CD4-positive, alpha-beta memory T cell (primary cell): Measurements from ENCODE around the gene CD248. TPM values are rescaled to one million over a fixed set of nuclear protein-coding genes. Genes with fewer than 3 reads are reported as not detected.

Experiments used
- CTCF ChIA-PET: fragments of 350-600 bp; sonication (Branson Sonifier 250); formaldehyde crosslinking; loops from one replicate; lab custom pipeline; 2021; ENCODE audit warnings: inconsistent platforms; ENCODE audit not compliant: partially characterized antibody; lab: Charles Lee
- POLR2A ChIA-PET: fragments of 350-600 bp; sonication (Branson Sonifier 250); formaldehyde crosslinking; loops from one replicate; lab custom pipeline; 2021; ENCODE audit not compliant: partially characterized antibody; lab: Charles Lee
- DNase-seq, 5 donors: peaks; one replicate each; pipeline versions ENCODE4 v3.0.0 to v3.0.0-alpha.2; 2020 to 2022; ENCODE audit warnings: mixed read lengths in 1 of 5
- H3K27ac ChIP-seq: one replicate; pipeline ENCODE4 v1.7.0; 2013; ENCODE audit warnings: low read depth, low read length
- H3K27me3 ChIP-seq: 2 replicates; pipeline ENCODE4 v1.7.0; 2013; ENCODE audit warnings: mild to moderate bottlenecking, low read length, moderate library complexity; ENCODE audit not compliant: insufficient read depth
- H3K36me3 ChIP-seq: 2 replicates; pipeline ENCODE4 v1.7.0; 2013; ENCODE audit warnings: mild to moderate bottlenecking, low read length, moderate library complexity; ENCODE audit not compliant: insufficient read depth
- H3K4me1 ChIP-seq: 2 replicates; pipeline ENCODE4 v1.7.0; 2013; ENCODE audit warnings: mild to moderate bottlenecking, low read length, moderate library complexity; ENCODE audit not compliant: insufficient read depth
- H3K4me3 ChIP-seq, 2 donors: one replicate each; pipeline ENCODE4 v1.7.0; 2013; ENCODE audit warnings: low read length in 2 of 2, mild to moderate bottlenecking in 1 of 2
- H3K9me3 ChIP-seq, 2 donors: one replicate each; pipeline ENCODE4 v1.7.0; 2013; ENCODE audit warnings: low read length in 2 of 2, control low read depth in 1 of 2; ENCODE audit not compliant: control insufficient read depth in 1 of 2
- H3K27ac Mint-ChIP-seq, 7 donors: one replicate each; pipeline ENCODE4 v1.8.0; 2020 to 2021; ENCODE audit warnings: mixed read lengths in 7 of 7, mild to moderate bottlenecking in 6 of 7, inconsistent platforms in 3 of 7, moderate library complexity in 3 of 7
- H3K27me3 Mint-ChIP-seq, 2 donors: one replicate each; pipeline ENCODE4 v1.8.0; 2020 to 2021; ENCODE audit warnings: mixed read lengths in 2 of 2
- H3K36me3 Mint-ChIP-seq, 2 donors: one replicate each; pipeline ENCODE4 v1.8.0; 2020 to 2021; ENCODE audit warnings: mixed read lengths in 2 of 2, inconsistent platforms in 1 of 2, mild to moderate bottlenecking in 1 of 2
- H3K4me1 Mint-ChIP-seq, 4 donors: one replicate each; pipeline ENCODE4 v1.8.0; 2020 to 2021; ENCODE audit warnings: mixed read lengths in 4 of 4, mild to moderate bottlenecking in 1 of 4
- H3K4me3 Mint-ChIP-seq, 8 donors: one replicate each; pipeline ENCODE4 v1.8.0; 2020 to 2021; ENCODE audit warnings: mixed read lengths in 8 of 8, mild to moderate bottlenecking in 7 of 8, moderate library complexity in 6 of 8, inconsistent platforms in 3 of 8
- H3K9me3 Mint-ChIP-seq, 8 donors: one replicate each; pipeline ENCODE4 v1.8.0; 2020 to 2021; ENCODE audit warnings: mixed read lengths in 8 of 8, mild to moderate bottlenecking in 5 of 8, inconsistent platforms in 3 of 8, moderate library complexity in 1 of 8
- intact Hi-C: fragments of 100-400 bp; cut with micrococcal nuclease; formaldehyde crosslinking; loops from one replicate; pipeline ENCODE4 v1.15.1; 2023
- polyA plus RNA-seq, 2 donors: library from polyadenylated mRNA; unstranded; fragments of 300-500 nt; fragmentation: Illumina TruSeq; gene quantifications; one replicate each; pipeline ENCODE4 v1.2.3, GENCODE V29; 2021
- total RNA-seq, 2 experiments: library from RNA; stranded (reverse); gene quantifications; one replicate each; pipeline ENCODE4 v1.2.3, GENCODE V29; 2021

CD248 gene
- total and polyA plus RNA-seq, 4 experiments from 2014 or later, result 0.12 to 0.18 TPM; not detected in 2

DNA sequence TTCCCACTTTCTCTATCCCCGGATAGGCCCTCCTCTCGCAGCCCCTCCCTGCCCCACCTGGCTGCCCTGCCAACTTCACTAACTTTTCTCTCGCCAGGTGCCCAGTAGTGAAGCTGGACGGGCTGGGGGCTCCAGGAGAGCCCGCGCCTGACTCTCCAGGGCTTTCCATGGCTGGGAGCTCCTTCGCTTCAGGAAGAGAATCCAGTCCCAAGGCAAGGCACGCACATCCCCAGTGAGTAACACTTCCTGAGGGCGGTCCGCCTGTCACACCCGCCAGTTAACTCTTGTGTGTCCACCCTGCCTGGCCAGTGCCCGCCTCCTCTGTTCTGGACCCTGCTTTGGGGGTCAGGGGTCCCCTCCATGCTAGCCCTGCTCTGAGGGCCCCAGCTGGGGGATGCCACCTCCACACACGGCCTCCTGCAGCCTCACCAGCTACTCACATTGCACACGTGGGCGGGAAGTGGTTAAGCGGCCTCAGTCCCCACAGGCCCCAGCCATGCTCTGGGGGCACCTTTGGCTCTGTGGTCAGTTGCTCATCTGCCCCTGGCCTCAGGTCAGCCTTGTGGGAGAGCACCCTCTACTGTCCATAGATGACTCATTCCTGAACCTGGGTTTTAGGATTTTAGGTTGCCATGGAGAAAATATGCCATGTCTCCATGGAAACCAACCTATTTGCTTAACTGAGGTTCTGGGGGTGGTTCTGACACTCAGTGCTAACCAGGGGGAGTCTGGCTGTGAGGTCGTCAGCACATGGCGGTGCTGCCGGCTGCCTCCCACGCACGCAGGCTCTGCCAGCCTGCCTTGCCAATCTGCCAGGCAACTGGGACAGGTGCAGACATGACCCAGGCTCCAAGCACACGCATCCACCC lies 19.6 kb upstream of the CD248 start, which contains the start of gene RIN1:
Gene RIN1, minus strand, starts transcription at position 201 of the 869 bp plus-strand sequence. Its CDS starts 32 bp downstream, at position 169.
- Histone ChIP-seq H3K27me3 (no peaks in the 10 kb centered on the region), H3K27ac (peak within 1 kb of the TSS; percentile 29), H3K9me3 (no peaks in the 10 kb centered on the region), H3K4me1 (peaks cover 18% of the 10 kb centered on the region), H3K36me3 (peaks cover 31% of the 10 kb centered on the region), H3K4me3 (peak within 1 kb of the TSS in 1 of 2 donors; percentile 41)
- ChIA-PET POLR2A (interaction anchor here (2.2 to 2.8 kb wide), 2 partner anchors 8 to 25 kb away, joined by 9 to 15 read pairs; partner anchors contain the start of gene BRMS1), CTCF (interaction anchor here (1.3 to 8.6 kb wide), 3 partner anchors 8 to 50 kb away, joined by 3 to 110 read pairs (median 10); partner anchors contain the start of gene BRMS1)
- H3K27me3 Mint-ChIP-seq, result no peaks in the 10 kb centered on the region
- H3K36me3 Mint-ChIP-seq, result peaks cover 12 to 32% of the 10 kb centered on the region in 2 donors
- H3K9me3 Mint-ChIP-seq, result peaks cover 0 to 3% (median 0%) of the 10 kb centered on the region in 8 donors
- peak in 3 of 5 donors; percentile 25 to 64 (median 36) for DNase-seq
- H3K4me3 Mint-ChIP-seq, result peak within 1 kb of the TSS; percentile 80 to 90 (median 84)
- peaks cover 10 to 27% (median 16%) of the 10 kb centered on the region in 4 donors for H3K4me1 Mint-ChIP-seq
- peak within 1 kb of the TSS in 6 of 7 donors; percentile 6 to 75 (median 58) for H3K27ac Mint-ChIP-seq
- intact Hi-C loops, result no loop called here

DNA sequence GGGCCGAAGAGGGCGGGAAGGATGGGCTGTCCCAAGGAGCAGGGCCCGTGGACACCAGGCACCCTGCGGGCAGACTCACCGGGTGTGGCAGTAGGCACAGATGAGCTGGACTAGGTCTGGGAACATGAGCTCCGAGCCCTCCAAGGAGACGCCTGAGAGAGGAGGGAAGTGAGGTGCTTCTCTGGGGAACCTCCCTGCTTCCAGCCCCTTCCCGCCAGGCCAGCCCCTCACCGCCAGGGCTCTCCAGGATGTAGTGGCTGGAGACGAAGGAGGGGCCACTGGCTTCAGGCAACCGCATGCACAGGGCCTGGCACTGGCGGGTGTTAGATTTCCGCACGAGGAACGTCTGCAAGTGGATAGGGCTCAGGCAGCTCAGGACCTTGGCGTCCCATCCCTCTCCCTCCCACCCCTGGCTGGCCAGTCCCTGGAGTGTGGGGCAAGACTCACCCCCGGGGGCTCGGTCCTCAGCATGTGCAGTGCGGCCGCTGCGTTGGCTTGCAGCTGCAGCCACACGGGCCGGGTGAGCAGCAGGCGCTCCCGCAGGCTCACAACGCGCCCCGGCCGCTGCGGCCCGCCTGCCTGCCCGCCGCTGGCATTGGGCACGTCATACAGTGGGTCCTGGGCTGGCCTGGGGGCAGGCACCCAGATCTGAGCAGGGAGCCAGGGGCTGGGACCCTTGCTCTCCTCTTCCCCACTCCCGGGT lies 18.8 kb upstream of the CD248 start:
- ChIA-PET POLR2A (interaction anchor here (2.2 to 2.8 kb wide), 2 partner anchors 9 to 24 kb away, joined by 9 to 15 read pairs; partner anchors contain the start of gene BRMS1), CTCF (interaction anchor here (1.3 to 8.6 kb wide), 3 partner anchors 9 to 51 kb away, joined by 3 to 110 read pairs (median 10); partner anchors contain the start of gene BRMS1)
- peaks cover 23% of the 10 kb centered on the region for H3K36me3 ChIP-seq
- Mint-ChIP-seq H3K36me3 (peaks cover 8 to 24% of the 10 kb centered on the region in 2 donors), H3K4me1 (peaks cover 8 to 27% (median 16%) of the 10 kb centered on the region in 4 donors), H3K27ac (peak overlapping the region in 4 of 7 donors; percentile 10 to 68 (median 56)), H3K9me3 (peaks cover 0 to 2% (median 0%) of the 10 kb centered on the region in 8 donors), H3K4me3 (peak overlapping the region; percentile 80 to 90 (median 84)), H3K27me3 (no peaks in the 10 kb centered on the region)
- intact Hi-C loops, result no loop called here
- no peaks in the 10 kb centered on the region for H3K9me3 ChIP-seq
- no peak for DNase-seq
- no peaks in the 10 kb centered on the region for H3K27me3 ChIP-seq
- H3K4me3 ChIP-seq, result peak overlapping the region in 1 of 2 donors; percentile 41
- H3K4me1 ChIP-seq, result peaks cover 18% of the 10 kb centered on the region
- peak overlapping the region; percentile 29 for H3K27ac ChIP-seq

DNA sequence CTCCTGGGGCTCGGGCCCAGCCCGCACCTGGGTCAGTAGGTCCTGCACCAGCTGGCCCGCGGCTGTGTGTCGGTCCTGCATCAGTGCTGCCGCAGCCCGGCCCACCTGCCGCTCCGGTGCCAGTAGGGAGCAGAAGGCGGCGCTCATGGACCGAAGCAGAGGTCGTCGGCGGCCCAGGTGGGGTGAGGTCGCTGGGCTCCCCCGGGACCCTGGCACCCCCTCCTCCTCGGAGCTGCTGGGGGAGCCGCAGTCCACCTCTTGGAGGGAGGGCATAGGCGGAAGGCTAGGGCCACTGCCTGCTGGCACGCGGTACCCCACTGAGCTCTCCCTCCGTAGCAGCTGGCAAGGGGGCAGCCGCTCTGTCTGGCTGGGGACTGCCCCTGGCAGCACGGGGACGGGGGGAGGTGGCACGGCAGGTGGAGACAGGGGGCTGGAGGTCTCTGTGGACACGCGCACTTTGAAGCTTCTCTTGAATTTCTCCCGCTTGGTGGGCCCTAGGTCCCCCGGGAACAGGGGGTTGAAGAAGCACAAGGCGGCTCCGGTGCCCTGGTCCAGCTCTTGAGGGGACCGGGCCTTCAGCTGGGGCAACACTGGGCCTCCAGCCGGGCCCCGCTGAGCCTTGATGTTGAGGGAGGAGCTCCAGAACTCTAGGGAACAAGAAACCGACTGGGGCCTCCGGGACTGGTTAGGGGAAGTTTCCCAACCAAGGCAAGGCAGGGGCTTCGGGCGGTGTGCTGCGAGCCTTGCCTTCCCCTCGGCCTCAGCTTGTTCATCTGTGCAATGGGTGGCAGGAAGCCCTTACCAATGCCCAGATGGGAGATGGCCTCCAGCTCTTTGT lies 18.0 kb upstream of the CD248 start:
- no peaks in the 10 kb centered on the region for H3K27me3 ChIP-seq
- peaks cover 18% of the 10 kb centered on the region for H3K4me1 ChIP-seq
- H3K9me3 ChIP-seq, result no peaks in the 10 kb centered on the region
- peaks cover 15% of the 10 kb centered on the region for H3K36me3 ChIP-seq
- CTCF ChIA-PET, result interaction anchor here (1.3 to 8.6 kb wide), 3 partner anchors 10 to 52 kb away, joined by 3 to 110 read pairs (median 10); partner anchors contain the start of gene BRMS1
- H3K4me1 Mint-ChIP-seq, result peaks cover 8 to 27% (median 16%) of the 10 kb centered on the region in 4 donors
- H3K36me3 Mint-ChIP-seq, result peaks cover 8 to 22% of the 10 kb centered on the region in 2 donors
- no peaks in the 10 kb centered on the region for H3K27me3 Mint-ChIP-seq
- no peak overlapping the region for H3K27ac ChIP-seq
- H3K9me3 Mint-ChIP-seq, result peaks cover 0 to 2% (median 0%) of the 10 kb centered on the region in 8 donors
- DNase-seq, result no peak
- POLR2A ChIA-PET, result interaction anchor here (0.7 to 2.8 kb wide), 4 partner anchors 10 to 749 kb away, joined by 3 to 15 read pairs (median 6); partner anchors contain the start of gene BRMS1
- H3K4me3 Mint-ChIP-seq, result peak overlapping the region in 6 of 8 donors; percentile 51 to 72 (median 64)
- peak overlapping the region in 2 of 7 donors; percentile 10 to 53 for H3K27ac Mint-ChIP-seq
- H3K4me3 ChIP-seq, result no peak overlapping the region
- intact Hi-C loops, result no loop called here

DNA sequence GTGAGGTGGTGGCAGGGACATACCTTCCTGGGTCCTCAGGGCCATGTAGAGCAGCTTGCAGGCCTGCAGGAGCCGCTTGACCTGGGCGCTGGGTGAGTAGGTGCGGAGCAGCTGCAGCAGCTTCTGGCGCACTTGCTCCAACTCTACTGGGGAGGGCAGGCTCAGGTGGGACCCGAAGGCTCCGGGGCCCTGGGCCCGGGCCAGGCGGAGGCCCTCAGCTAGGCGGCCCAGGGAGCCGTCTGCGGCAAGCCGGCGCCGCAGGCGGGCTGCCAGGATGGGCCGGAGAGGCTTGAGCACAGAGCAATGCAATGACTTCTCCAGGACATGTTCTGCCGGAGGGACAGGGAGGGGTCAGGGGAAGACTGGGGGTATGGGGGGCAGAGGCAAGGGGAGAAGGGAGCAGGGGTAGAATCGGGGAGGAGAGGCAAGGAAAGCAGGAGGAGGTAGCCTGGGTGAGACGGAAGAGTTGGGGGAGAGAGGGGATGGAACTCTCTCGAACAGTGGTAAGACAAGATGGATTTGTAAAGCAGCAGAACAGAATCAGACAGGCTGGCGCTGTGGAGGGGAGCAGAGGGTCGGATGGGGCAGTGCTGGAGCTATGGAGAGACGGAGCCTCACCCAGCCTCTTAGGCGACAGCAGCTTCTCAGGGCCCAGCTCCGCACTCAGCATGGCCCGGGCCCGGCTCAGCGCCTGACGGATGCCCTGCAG lies 17.2 kb upstream of the CD248 start:
- ChIA-PET CTCF (interaction anchor here (3.2 to 8.6 kb wide), 2 partner anchors 22 to 52 kb away, joined by 10 to 110 read pairs; no protein-coding TSS in a partner anchor), POLR2A (interaction anchor here (1.3 to 2.8 kb wide), 2 partner anchors 11 to 22 kb away, joined by 3 to 15 read pairs; partner anchors contain the start of gene BRMS1)
- Histone ChIP-seq H3K27ac (no peak overlapping the region), H3K9me3 (no peaks in the 10 kb centered on the region), H3K4me3 (no peak overlapping the region), H3K4me1 (peaks cover 18% of the 10 kb centered on the region), H3K36me3 (peaks cover 7% of the 10 kb centered on the region), H3K27me3 (no peaks in the 10 kb centered on the region)
- no peaks in the 10 kb centered on the region for H3K27me3 Mint-ChIP-seq
- H3K4me1 Mint-ChIP-seq, result peaks cover 8 to 25% (median 16%) of the 10 kb centered on the region in 4 donors
- H3K9me3 Mint-ChIP-seq, result peaks cover 0 to 2% (median 0%) of the 10 kb centered on the region in 8 donors
- no peak overlapping the region for H3K27ac Mint-ChIP-seq
- intact Hi-C loops, result no loop called here
- no peak overlapping the region for H3K4me3 Mint-ChIP-seq
- no peak for DNase-seq
- H3K36me3 Mint-ChIP-seq, result peaks cover 5 to 15% of the 10 kb centered on the region in 2 donors

DNA sequence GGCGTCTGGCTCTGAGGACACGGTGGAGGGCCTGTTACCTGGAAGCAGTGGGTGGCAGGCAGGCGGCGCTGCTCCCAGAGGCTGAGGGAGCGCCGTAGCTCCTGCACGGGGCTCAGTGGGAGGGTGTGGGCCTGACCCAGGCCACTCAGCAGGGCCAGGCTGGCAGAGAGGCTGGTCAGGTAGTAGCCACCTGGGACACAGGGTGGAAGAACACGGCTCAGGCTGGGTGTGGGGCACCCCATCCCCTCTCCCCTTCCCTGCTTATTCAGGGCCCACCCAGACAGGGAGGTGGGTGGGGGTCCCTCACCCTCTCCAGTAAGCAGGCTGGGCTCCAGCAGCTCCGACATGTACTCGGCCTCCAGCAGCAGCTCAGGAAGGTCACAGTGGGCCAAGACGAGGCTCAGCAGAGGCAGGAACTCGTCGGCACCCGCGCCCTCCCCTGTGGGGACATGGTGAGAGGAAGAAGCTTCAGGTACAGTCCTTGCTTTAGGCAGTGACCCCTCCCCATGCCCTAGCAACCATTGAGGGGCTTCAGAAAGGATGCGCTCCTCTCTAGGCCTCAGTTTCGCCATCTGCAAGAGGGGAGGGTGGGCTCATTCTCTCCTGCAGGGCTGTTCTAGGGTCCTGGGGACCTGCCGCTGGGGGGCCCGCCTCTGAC lies 16.5 kb upstream of the CD248 start:
- Mint-ChIP-seq H3K9me3 (peaks cover 0 to 2% (median 0%) of the 10 kb centered on the region in 8 donors), H3K4me1 (peaks cover 12 to 27% (median 20%) of the 10 kb centered on the region in 4 donors), H3K27ac (peak overlapping the region in 1 of 7 donors; percentile 29), H3K27me3 (no peaks in the 10 kb centered on the region), H3K4me3 (no peak overlapping the region), H3K36me3 (peaks cover 0 to 9% of the 10 kb centered on the region in 2 donors)
- H3K27ac ChIP-seq, result no peak overlapping the region
- peaks cover 5% of the 10 kb centered on the region for H3K36me3 ChIP-seq
- no peaks in the 10 kb centered on the region for H3K9me3 ChIP-seq
- DNase-seq, result no peak
- ChIA-PET CTCF (interaction anchor here (3.2 to 8.6 kb wide), 2 partner anchors 21 to 53 kb away, joined by 10 to 110 read pairs; no protein-coding TSS in a partner anchor), POLR2A (interaction anchor here (1.3 kb wide), 1 partner anchor 21 kb away, joined by 3 read pairs; no protein-coding TSS in a partner anchor)
- peaks cover 23% of the 10 kb centered on the region for H3K4me1 ChIP-seq
- no peaks in the 10 kb centered on the region for H3K27me3 ChIP-seq
- H3K4me3 ChIP-seq, result no peak overlapping the region
- intact Hi-C loops, result no loop called here
